ENCODE measurements around the gene ACACB. TPM values are rescaled to one million over a fixed set of nuclear protein-coding genes. Genes with fewer than 3 reads are reported as not detected.

The ACACB gene
- total and polyA plus RNA-seq, 7 donors, result 5.3 to 295 (median 116) TPM

GRCh38 chr12:109221277-109221931 lies 105.0 kb downstream of the ACACB start:
- H3K27ac ChIP-seq, result no peak overlapping the region
- no peaks in the 10 kb centered on the region for H3K27me3 ChIP-seq
- intact Hi-C loops (cut with DNase I), result no loop called here
- H3K4me1 ChIP-seq, result no peaks in the 10 kb centered on the region
- DNase-seq, result no peak
- H3K36me3 ChIP-seq, result peaks cover 71 to 99% (median 76%) of the 10 kb centered on the region in 4 donors
- no peaks in the 10 kb centered on the region for H3K9me3 ChIP-seq
- no peak overlapping the region for H3K4me3 ChIP-seq
- TF ChIP-seq EP300 (IDR thresholded peaks at IDR 0.05), result no peak
- no peak for TF ChIP-seq POLR2AphosphoS5 (IDR thresholded peaks at IDR 0.05)
- 96% methylated on average over 10 of the region's 10 CpGs for WGBS, 2 donors

GRCh38 chr12:109222062-109222461 lies 105.7 kb downstream of the ACACB start:
- WGBS, 2 donors, result 86 to 90% methylated on average over 7 of the region's 7 CpGs
- intact Hi-C loops (cut with DNase I), result no loop called here
- Histone ChIP-seq H3K27me3 (no peaks in the 10 kb centered on the region), H3K27ac (no peak overlapping the region), H3K36me3 (peaks cover 67 to 98% (median 74%) of the 10 kb centered on the region in 4 donors), H3K4me1 (no peaks in the 10 kb centered on the region), H3K9me3 (no peaks in the 10 kb centered on the region), H3K4me3 (no peak overlapping the region)
- no peak for DNase-seq
- no peak for TF ChIP-seq POLR2A (IDR thresholded peaks at IDR 0.05)
- no peak for TF ChIP-seq EP300 (IDR thresholded peaks at IDR 0.05)
- TF ChIP-seq POLR2AphosphoS5 (IDR thresholded peaks at IDR 0.05), result no peak
- no peak for TF ChIP-seq CTCF (IDR thresholded peaks at IDR 0.05)

DNA sequence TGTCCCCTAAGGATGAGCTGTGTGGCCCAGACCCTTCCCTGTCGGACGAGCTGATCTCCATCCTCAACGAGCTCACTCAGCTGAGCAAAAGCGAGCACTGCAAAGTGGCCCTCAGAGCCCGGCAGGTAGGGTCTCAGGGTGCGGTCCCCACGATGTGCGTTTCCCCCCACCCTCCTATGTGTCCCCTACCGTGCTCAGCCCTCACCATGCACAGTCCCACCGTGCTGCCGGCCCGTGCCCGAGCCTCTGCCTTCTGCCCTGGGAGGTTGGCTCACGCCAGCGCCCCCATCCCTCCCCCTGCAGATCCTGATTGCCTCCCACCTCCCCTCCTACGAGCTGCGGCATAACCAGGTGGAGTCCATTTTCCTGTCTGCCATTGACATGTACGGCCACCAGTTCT lies 106.1 kb downstream of the ACACB start:
- no peak overlapping the region for H3K4me3 ChIP-seq
- no peak for DNase-seq
- no peaks in the 10 kb centered on the region for H3K9me3 ChIP-seq
- H3K27ac ChIP-seq, result no peak overlapping the region
- WGBS, 2 donors, result 91 to 94% methylated on average over 18 of the region's 18 CpGs
- intact Hi-C loops (cut with DNase I), result no loop called here
- no peaks in the 10 kb centered on the region for H3K27me3 ChIP-seq
- peaks cover 67 to 98% (median 74%) of the 10 kb centered on the region in 4 donors for H3K36me3 ChIP-seq
- TF ChIP-seq CTCF (IDR thresholded peaks at IDR 0.05) (no peak), POLR2A (IDR thresholded peaks at IDR 0.05) (no peak), POLR2AphosphoS5 (IDR thresholded peaks at IDR 0.05) (no peak), EP300 (IDR thresholded peaks at IDR 0.05) (no peak)
- H3K4me1 ChIP-seq, result no peaks in the 10 kb centered on the region

GRCh38 chr12:109223211-109223610 lies 106.8 kb downstream of the ACACB start:
- H3K4me3 ChIP-seq, result no peak overlapping the region
- DNase-seq, result no peak
- WGBS, 2 donors, result 94 to 95% methylated on average over 10 of the region's 10 CpGs
- no peaks in the 10 kb centered on the region for H3K9me3 ChIP-seq
- H3K4me1 ChIP-seq, result no peaks in the 10 kb centered on the region
- intact Hi-C loops (cut with DNase I), result no loop called here
- TF ChIP-seq CTCF (IDR thresholded peaks at IDR 0.05), result no peak
- no peak for TF ChIP-seq POLR2AphosphoS5 (IDR thresholded peaks at IDR 0.05)
- no peak for TF ChIP-seq EP300 (IDR thresholded peaks at IDR 0.05)
- no peak for TF ChIP-seq POLR2A (IDR thresholded peaks at IDR 0.05)
- H3K27me3 ChIP-seq, result no peaks in the 10 kb centered on the region
- H3K36me3 ChIP-seq, result peaks cover 66 to 98% (median 72%) of the 10 kb centered on the region in 4 donors
- no peak overlapping the region for H3K27ac ChIP-seq

GRCh38 chr12:109223868-109224267 lies 107.5 kb downstream of the ACACB start:
- 97% methylated on average over 5 of the region's 5 CpGs for whole genome bisulfite sequencing, 2 donors
- intact Hi-C loops (cut with DNase I), result no loop called here
- no peak for DNase-seq
- Histone ChIP-seq H3K27ac (no peak overlapping the region), H3K36me3 (peaks cover 67 to 98% (median 72%) of the 10 kb centered on the region in 4 donors), H3K9me3 (no peaks in the 10 kb centered on the region), H3K4me3 (no peak overlapping the region), H3K27me3 (no peaks in the 10 kb centered on the region), H3K4me1 (no peaks in the 10 kb centered on the region)
- no peak for TF ChIP-seq CTCF (IDR thresholded peaks at IDR 0.05)
- TF ChIP-seq POLR2A (IDR thresholded peaks at IDR 0.05), result no peak
- no peak for TF ChIP-seq POLR2AphosphoS5 (IDR thresholded peaks at IDR 0.05)
- TF ChIP-seq EP300 (IDR thresholded peaks at IDR 0.05), result no peak
